Pulmonary artery endothelial cell (primary cell): ENCODE measurements around the gene GPAM. TPM values are rescaled to one million over a fixed set of nuclear protein-coding genes. Genes with fewer than 3 reads are reported as not detected.

Experiments used
- DNase-seq: peaks from one replicate; pipeline ENCODE4 v3.0.0-alpha.2; 2011; ENCODE audit warnings: low read depth, low spot score
- total RNA-seq: library from RNA; depleted of rRNA; stranded (reverse); fragments of >200 nt; gene quantifications from 2 replicates; pipeline ENCODE4 v1.2.3, GENCODE V29; 2014

Gene GPAM
- total RNA-seq, 1 donor from 2014 or later = 9.2 TPM

GRCh38 chr10:112182784-112183328, 709 bp downstream of the GPAM start:
- DNase-seq = no peak

DNA sequence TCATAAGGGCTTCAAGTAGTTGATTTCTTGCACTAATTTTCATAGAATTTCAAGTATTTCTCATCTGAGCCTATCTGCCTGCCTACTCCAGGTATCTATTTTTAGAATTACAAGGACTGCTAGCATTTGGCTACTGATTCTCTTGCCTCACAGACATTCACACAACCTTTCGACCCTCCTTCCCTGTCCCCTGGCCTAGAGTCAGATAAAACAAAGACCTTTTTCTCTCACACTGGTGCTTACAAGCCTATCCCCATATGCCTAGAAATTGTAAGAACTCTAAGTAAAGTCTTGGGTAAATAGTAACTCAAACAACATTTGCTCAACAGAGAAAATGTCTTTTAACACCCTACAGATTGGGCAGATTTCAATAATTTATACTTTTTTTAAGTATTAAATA, 6.3 kb downstream of the GPAM start:
- no peak for DNase-seq

DNA sequence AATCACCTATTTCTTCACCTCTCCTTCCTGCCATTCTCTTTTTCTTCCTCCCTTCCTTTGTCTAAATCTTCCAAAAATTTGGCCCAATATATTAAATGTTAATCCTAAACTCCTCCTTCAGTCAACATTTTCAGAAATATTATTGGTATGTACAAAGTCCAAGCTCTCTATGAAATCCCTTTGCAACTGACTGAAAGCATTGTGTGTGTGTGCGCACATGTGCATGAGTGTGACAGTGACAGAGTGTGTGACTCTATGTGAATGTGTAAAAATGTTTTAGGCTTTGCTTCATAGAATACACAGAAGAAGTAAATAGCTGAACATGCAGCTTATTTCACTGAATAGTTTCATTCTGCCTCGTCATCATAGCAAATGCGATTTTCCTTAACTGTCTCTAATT, 7.0 kb downstream of the GPAM start:
- no peak for DNase-seq

GRCh38 chr10:112175409-112175808, 8.2 kb downstream of the GPAM start:
- no peak for DNase-seq

DNA sequence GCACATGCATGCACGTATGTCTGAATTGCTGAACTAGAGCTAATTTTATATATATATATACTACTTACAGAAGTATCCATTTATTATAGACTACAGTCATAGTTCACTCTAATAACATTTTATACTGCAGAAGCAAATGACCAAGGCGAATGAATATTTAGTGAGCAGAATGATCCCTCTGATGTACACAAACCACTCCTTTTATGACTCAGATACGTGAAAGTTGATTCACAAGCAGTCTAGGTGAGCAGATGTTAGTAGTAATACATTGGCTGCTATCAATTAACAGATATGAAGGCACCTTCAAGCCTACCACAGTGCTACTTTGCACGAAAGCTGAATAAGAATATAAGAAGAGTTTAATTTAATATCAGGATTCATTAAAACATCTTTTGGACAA, 10.4 kb downstream of the GPAM start:
- DNase-seq = no peak

DNA sequence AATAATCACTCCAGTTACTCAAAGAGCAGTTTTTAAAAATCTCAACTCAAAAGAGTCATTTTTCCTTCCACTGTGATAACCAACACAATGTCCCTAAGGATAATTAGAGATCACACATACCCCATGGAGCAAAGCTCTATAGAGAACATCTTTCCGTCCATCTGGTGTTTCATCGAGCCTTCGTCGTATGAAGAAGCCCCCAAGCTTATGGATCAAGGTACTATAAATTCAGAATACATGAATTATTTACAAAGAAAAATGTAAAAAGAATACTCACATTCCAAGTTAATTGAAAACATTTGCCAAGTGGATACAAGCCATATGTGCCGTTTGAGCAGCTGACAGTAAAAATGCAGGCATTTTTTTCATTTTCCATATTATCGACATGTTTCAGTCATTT, 14.8 kb downstream of the GPAM start:
- no peak for DNase-seq

DNA sequence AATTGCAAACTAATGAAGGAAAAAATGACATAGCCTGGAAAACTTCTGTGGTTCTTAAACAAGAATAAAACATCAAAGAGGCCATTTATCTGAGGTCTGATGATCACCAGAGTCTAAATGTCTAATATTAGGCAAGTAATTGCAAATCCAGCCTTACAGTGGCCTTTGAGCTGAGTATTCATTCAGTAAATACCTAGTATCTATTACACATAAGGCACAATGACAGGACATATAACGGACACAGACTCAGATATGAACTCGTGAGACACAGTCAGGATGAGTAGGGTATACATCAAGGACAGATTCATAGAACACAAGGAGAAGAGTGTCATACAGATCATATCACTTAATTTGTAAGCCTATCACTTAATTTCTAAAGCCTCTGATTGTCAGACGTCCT, 16.8 kb downstream of the GPAM start:
- no peak for DNase-seq

DNA sequence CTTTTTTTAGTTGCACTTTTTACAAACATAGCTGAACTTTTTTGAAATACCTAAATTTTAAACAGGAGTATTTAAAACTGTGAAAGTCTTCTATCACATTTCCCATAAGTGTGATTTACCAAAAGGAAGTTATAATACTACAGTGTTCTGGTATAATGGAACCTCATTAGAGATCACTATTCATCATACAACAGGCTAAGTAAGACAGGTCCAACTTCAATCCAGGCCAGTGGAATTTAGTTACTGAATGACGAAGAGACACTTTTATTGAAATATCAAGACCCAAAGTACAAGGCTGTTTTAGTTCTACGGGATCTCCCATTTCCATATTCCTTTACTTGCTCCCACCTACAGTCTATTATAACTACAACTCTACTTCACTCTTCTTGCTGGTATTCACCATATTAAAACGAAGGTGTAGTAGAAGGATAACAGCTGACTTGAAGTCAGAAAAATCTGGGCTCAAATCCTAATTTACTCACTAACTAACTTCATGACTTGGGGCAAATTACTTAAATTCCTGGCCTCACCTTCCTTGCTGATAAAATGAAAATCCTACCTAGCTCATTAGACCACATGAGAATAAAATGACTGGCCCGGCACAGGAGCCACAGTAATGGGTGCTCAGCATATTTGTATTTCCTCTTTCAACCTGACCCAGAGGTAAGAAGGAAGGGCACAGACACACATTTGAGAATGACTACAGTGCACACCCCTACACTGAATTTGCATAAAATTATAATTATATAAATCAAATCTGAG, 21.6 kb downstream of the GPAM start:
- no peak for DNase-seq

DNA sequence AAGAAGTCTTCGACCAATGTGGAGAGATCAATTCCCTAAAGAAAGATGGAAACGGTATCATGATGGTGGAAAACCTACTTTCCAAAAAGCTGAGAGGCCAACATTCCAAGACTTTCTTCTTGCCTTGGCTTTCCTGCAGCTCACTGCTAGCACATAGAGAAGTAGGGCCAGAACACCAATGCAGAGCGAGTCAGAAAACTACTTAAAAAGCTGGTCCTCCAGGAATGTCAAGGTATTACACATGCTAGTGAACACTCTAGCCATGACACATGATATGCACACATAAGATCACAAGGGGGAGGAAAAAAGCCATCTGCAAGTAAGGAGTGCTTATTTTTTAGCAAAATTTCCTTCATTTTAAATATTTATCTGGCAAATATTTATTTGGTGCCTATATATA, 22.7 kb downstream of the GPAM start:
- no peak for DNase-seq

DNA sequence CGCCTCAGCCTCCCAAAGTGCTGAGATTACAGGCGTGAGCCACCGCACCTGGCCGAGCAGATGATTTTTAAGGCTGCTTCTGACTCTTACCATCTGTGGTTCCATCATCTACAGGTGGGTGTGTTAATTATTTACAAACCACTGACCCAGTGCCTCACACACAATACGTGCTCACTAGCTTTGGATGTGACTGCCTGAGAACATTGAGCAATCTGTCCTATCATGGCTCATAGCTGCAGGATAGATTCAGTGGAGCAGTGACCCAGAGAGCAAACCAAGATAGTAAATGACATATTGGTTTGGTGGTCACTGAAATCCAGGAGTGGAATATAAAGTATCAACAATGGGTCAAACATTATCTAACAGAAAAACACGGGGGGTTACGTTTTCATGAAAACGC, 24.1 kb downstream of the GPAM start:
- DNase-seq = no peak

GRCh38 chr10:112151524-112152039, 32.0 kb downstream of the GPAM start:
- no peak for DNase-seq

- no peak for DNase-seq
Observed at GRCh38 chr10:112148331-112148730, 35.2 kb downstream of the GPAM start.

- DNase-seq = no peak
Observed at GRCh38 chr10:112146799-112147198, 36.8 kb downstream of the GPAM start.

- DNase-seq = no peak
Observed at GRCh38 chr10:112145263-112145662, 38.3 kb downstream of the GPAM start.

DNA sequence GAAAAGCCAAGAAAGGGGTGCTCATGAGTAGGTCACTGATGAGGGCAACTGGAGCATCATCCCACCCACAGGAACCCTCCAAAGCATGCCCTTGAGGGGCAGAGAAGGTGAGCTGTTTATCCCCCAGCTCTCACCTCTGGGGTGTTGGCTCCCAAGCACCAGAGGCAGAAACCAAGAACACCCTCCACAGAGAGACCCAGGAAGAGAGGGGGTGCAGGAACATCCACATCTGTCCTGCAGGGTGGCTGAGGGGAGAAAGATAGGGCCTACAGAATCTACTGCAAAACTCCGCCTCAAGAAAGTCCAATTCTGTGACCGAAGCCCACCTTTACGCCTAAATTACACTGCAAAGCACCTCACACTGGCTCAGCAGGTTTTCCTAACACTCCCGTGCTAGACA, 40.1 kb downstream of the GPAM start:
- no peak for DNase-seq

DNA sequence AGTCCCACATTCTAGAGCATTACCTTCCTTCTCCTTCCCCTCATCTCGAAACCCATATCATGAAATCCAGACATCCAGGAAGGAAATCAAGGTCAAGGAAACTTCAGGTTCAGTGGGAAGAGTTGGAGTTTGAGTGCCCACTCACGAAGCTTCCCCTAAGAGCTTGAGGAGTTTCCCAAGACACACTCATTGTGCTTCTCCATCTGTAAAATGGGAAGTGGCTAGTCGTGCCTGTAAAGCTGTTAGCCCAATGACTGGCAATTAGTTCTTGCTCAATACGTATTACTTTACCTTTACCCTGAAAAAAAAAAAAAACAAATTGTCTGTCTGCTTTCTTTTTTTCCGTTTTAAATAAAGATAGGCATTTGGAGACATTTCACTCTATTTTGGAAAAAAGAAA, 42.3 kb downstream of the GPAM start:
- DNase-seq = no peak

DNA sequence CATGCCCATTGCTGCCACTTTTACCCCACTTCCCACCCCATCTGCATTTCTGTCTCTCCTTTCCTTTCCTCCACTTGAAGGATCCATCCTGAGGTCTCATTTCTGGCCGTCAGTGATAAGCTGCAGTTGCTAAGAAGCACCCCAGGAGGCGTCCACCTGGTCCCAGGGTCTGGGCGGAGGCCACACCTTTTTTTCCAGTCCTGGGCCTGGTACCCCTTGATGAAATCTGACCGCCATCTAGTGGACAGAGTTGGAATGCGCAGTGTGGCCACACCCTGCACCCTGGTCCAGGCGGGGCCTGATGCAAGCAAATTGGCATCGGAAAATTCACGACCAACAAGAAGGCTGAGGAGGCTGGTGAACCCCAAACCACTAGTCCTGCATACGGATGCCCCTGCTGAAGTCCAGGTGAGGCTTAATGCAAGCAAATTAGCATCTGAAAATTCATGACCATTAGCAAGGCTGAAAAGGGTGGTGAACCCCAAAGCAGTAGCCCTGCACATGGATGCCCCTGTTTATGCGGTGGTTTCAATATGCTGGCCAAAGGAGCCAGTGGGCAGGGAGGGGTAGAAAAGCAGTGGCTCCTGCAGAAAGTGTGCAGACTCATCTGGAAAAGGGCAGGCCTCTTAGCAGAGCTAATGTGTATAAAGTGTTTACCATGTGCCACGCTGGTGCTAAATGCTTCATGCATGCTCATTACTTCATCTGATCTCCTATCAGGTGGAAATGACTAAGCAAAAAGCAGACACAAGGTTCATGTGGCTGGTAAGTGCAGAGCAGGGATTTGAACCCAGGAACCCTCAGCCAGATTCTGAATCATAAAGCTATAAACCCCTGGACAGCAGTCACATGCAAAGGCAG, 43.2 kb downstream of the GPAM start:
- peak; percentile 13 for DNase-seq

- DNase-seq = no peak
Observed at GRCh38 chr10:112139176-112139575, 44.4 kb downstream of the GPAM start.

GRCh38 chr10:112137154-112137987, 46.2 kb downstream of the GPAM start:
- DNase-seq = peak; percentile 15

DNA sequence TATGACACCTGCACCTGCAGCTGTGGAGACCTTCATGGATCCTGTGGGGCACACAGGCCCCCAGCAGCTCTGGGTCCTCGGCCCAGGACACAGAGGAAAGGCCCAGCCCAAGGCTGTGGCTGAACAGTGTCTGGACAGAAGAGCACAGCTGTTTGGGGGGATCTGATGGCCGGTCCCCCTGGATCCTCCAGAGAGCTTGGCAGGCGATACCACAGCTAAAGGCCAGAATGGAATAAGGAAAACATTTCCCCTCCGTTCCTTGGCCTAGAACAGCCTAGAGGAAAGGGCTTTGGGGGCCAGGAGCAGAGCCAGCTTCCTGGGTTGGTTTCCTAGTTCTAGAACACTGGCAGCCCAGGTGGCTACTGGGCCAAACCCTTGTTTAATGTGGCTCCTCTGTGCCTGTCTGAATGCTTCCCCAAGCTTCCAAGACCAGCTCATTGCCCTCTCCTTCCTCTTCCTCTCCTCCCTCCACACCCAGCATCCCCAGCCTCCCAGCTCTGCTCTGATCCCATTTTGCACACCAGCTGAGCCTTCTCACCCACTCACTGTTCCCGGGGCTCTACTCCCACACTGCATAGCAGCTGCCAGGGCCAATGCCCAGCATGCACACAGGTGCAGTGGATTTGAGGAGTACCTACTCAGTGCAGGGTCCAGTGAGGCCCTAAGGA, 46.9 kb downstream of the GPAM start:
- no peak for DNase-seq

- DNase-seq = no peak
Observed at GRCh38 chr10:112135604-112136003, 48.0 kb downstream of the GPAM start.
